Mucosa of gallbladder (tissue), 1 donor: Measurements from ENCODE around the gene GPR17. TPM values are rescaled to one million over a fixed set of nuclear protein-coding genes. Genes with fewer than 3 reads are reported as not detected.

Experiments
- DNase-seq: peaks from one replicate; pipeline ENCODE4 v3.0.0-alpha.2; 2020; ENCODE audit warnings: low spot score
- total RNA-seq: library from RNA; stranded (reverse); gene quantifications from one replicate; pipeline ENCODE4 v1.2.1, GENCODE V29; 2021
- donor health status: DM: no; HTN: no; CAD: no.

The GPR17 gene
- total RNA-seq, 1 donor from 2014 or later, result 0.17 TPM

- DNase-seq, result no peak
Measured at GRCh38 chr2:127629637-127630036, 16.3 kb upstream of the GPR17 start.

DNA sequence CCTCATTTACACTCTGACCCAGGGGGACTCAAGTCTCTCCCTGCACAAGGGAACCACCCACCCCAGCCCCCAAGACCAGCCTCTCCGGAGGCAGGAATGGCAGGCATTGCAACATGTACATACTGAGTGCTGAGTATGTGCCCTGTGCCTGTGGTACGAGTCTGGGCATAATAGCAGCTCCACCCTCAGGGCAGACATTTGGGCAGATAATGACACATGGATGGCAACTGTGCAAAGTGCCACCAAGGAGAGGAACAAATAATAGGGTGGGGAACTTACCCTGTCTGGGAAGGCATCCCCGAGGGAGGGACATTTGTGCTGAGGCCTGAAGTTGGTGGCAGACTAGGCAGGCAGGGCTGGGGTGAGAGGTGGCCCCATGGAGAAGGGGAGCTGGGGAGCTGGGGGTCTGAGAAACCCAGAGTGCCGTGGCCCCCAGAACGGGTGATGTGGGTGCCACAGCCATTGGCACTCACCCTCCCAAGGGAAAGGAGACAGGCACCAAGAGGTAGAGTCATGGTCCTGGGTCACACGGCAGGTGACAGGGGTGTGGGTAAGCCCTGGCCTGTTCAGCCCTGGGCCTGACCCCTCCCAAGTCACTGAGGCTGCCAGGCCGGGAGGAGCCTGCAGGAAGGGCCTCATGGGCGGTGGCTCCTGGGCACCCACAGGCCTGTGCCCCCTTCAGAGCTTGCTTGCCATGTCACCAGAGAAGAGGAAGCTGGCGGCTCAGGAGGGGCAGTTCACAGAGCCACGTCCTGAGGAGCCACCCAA, 15.7 kb upstream of the GPR17 start:
- no peak for DNase-seq

- DNase-seq, result no peak
Measured at GRCh38 chr2:127630864-127631540, 15.0 kb upstream of the GPR17 start.

GRCh38 chr2:127631541-127631996, 14.4 kb upstream of the GPR17 start:
- no peak for DNase-seq

DNA sequence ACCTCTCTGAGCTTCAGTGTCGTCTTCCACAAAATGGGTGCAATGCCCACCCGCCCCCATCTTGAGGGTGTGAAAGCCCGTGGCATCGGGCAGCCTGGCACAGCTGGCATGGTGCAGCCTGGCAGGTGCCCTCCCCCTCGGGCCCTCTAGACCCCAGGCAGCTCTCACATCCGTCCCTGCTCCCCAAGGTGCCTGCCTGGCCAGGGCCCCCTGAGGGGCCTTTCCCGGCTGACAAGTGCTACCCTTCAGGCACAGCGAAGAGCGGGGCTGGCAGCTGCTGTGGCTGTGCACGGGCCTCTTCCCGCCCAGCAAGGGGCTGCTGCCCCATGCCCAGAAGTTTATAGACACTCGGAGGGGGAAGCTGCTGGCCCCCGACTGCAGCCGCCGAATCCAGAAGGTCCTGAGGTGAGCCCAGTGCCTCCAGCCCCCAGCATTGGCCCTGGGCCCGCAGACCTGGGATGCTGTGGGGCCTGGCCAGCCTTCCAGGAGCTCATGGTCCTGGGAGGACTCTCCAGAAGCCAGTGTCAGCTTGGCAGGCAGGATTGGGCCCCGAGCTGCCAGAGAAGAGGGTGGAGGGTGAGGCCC, 13.9 kb upstream of the GPR17 start:
- DNase-seq, result no peak

DNA sequence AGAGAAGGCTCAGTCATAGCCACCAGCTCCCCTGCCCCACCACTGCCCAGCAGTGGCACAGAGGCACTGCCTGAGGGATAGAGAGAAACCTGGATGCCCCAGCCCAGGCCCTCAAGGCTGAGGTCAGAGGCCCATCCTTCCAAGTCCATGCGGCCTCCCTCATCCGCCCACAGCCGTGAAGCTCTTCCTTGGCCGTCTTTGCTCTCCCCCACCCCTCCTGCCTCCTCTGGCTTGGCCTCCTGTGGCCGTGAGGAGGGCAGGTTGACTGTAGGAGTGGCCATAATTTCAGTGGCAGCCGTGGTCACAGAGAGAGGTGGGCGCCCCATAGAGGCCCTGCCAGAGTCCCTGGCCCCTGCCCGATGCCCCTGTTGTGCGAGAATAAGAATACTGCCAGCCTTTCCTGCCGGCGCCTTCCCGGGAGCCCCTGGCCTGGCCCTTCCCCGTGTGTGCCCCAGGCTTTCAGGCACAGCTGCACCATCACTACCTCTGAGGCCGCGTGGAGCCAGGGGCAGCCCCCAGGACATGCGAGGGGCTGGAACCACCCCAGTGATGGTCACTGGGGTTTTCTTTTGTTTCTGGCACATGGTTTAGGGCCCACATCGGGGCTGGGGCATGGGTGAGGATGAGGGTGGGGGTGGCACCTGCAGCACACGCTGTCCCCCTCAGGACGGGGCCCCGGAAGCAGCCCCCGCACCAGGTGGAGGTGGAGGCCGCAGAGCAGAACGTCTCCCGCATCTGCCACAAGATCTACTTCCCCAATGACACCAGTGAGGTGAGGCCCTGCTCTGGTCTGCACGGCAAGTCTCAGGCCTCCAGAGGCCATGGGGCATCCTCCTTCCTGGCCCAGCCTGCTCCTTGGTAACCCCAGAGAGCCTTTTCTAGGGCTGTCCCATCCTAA, 13.1 kb upstream of the GPR17 start:
- no peak for DNase-seq

DNA sequence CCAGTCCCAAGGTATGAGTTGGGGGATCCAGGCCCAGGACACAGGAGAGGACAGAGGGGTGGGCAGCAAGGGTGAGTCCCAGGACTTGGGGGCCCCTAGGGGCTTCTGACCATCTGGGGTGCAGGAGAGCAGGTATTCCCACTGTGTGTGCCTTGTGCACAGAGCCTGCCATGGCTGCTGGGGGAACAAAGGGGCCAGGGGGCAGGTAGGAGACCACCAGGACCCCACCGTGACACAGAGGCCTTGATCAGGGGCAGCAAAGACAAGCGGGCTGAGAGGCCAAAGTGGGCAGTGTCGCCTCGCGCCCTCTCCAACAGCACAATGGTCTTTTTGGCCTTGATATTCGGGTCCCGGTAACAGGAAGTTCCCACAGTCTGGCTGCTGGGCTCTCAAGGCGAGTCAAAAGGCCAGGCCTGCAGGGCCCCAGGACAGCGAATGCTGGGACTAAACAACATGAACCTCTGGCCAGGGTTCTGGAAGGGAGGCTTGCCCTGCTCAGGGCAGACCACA, 12.3 kb upstream of the GPR17 start:
- no peak for DNase-seq

- no peak for DNase-seq
Measured at GRCh38 chr2:127634066-127634617, 11.8 kb upstream of the GPR17 start.

DNA sequence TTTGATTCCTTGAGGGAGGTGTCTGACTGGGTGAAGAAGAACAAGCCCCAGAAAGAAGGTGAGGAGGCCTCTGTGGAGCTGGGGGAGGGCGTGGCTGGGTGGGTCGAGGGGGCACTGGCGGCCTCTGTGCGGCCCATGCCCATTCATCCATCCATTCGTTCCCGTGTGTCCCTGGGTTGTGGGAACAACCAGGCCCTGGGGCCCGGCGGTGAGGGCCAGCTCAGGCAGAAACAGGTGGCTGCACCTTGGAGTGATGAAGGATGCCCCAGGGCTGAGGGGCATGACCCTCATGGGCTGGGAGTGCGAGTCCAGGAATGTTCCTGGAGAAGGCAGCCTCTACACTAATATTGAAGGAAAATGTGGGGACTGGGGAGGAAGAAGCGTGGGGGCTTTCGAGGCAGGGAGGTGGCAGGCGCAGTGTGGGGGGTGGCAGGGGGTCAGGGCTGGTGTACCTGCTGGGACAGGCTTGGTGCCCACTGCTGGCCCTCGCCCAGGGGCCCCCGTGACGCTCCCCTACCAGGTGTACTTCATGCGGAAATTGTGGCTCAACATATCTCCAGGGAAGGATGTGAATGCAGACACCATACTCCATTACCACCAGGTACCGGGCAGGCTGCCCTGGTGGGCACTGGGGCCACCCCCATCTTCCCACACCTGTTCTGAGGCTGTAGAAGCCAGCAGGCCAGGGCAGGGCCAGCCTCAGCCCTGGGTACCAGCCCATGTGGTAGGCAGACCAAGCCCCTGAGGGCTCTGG, 11.2 kb upstream of the GPR17 start:
- no peak for DNase-seq

GRCh38 chr2:127635380-127636237, 10.3 kb upstream of the GPR17 start:
- no peak for DNase-seq

DNA sequence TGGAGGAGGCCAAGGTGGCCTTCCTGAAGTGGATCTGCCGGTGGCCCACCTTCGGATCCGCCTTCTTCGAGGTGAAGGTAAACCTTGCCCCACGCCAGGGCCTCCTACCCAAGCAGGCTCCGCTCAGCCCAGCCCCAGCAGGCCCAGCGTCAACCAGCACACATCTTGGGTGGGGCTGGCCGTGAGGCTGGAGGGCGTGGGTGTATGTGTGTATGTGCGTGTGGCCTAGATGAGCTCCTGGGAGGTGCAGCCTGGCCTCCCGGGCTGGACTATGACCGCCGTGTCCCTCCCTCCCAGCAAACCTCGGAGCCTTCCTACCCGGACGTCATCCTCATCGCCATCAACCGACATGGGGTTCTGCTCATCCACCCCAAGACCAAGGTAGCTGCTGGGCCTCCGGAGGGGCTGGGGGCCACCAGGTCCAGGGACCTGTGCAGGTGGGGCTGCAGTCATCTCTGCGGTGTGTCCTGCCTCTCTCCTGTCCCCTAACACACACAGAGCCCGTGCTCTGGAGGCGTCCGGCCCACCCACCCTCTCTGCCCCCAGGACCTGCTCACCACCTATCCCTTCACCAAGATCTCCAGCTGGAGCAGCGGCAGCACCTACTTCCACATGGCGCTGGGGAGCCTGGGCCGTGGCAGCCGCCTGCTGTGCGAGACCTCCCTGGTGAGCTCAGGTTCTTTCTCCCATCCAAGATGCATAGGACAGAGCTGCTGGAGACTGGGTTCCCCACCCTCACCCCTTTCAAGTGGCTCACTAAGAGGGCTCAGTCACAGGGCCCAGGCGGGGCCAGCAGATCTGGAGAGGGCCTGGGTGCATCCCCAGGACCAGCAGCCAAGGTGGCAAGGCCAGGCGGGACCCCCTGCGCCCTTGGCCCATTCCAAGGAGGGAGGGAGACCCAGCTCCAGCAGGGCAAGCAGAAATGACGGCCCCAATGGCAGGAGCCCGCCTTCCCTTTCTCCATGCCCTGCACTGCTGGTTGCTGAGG, 9.4 kb upstream of the GPR17 start:
- DNase-seq, result peak; percentile 26

DNA sequence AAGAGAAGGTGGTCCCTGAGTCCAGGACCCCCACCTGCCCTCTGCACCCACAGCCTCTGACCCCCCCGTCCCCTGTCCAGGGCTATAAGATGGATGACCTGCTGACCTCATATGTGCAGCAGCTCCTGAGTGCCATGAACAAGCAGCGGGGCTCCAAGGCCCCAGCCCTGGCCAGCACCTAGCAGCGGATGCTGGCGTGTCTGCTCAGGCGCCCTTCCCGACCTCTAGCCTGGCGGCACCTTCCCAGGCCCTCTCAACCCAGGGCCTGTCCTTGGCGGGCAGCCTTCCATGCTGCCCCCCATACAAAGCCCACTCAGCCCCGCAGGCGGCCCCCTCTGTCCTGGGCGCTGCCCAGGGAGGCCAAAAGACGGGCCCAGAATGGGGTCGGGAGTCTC, 8.7 kb upstream of the GPR17 start:
- no peak for DNase-seq

DNA sequence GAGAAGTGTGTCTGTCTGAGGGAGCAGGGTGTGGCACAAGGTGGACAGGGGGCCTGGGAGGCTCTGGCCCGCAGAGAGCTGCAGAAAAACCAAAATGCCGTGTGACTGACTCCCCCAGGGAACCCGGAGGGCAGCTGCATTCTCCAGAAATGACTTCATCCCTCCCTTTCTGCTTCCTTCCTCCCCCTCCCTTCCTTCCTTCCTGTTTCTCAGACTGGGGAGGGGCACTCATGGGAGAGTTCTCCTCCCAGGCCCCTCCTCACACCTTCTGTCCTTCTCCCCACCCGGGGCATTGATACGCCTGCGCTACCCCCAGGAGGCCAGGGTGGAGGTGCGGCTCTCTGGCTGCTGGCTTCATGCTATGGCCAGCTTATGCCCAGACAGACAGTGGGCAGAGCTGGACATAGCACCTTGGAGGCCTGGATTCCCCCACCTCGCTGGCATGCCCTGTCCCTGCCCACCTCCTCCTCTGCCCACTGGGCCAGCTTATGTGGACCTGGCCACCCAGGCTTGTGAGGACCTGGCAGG, 8.2 kb upstream of the GPR17 start:
- no peak for DNase-seq

DNA sequence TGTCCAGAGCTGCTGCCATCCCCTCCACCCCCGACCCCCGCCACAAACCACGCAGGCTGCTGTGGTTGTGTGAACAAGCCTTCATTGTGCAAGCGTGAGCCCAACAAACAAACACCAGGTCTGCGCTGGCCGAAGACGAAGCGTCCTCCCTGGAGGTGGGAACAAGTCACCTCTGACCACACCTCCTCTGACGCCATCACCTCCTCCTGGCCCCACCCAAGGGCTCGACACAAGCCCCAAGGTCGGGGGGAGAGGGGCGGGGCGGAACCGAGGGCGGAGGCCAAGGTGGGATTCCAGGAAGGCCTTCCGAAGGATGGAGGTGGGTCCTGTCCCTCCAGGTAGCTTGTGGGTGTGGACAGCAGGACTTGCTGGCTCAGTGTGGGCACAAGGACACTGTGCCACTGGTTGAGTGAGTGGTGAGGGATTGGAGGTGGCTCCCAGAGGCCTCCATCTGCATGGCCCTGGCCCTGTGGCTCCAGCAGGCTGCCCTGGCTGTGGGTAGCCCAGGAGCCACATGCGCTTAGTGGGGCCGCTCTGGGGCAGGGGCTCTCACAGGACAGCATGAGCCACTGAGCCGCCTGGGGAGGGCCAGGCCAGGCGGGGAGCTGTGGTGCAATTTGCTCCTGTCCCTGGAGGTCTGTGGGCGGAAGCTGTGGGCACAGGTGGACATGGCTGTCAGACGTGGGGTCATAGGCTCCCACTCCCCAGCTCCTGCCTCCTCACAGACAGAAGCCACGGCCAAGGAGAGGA, 7.4 kb upstream of the GPR17 start:
- no peak for DNase-seq

- no peak for DNase-seq
Measured at GRCh38 chr2:127639111-127639474, 6.9 kb upstream of the GPR17 start.

DNA sequence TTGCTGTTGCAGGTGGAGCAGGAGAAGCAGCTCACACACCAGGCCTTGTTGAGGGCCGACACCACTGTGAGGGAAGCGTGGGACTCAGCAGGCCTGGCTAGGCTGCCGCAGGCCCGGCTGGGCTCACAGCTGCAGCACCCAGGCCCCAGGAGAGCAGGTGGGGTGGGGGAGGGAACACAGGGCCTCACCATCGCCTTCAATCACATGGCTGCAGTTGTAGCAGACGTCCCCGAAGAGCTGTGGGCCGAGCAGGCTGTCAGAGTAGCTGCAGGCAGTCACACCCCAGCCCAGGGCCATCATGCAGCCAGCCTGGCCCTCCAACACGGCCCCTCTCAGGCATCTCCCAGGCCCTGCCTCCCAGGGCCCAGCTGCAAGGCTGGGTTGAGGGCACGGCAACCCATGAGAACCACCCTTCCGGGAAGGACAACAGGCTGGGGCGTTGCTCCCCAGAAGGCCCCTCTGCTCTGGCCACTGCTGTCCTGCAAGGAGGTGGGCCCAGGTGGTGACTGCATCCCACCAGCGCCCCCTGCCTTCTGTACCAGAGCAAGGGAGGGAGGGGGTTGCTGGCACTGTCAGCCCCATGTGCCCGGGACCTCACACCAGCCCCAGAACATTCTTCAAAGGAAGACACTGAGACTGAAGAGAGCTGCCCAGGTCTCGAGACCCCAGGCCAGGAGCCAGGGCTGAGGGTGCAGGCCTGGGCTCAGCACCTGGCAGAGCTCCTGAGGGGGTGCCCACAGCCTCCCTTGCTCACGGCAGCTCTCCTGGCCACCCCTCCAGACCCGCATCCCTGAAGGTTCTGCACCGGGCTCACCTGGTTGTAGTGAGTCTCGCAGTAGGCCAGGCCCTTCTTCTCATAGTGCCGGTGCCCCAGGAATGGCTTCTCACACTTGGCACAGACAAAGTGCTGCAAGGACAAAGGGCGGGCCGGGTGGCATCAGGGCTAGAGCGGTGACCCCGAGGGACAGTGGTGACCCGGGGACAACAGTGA, 5.6 kb upstream of the GPR17 start:
- DNase-seq, result no peak
